H9 (cell line): ENCODE results near the gene ZFP92. TPM values are rescaled to one million over a fixed set of nuclear protein-coding genes. Genes with fewer than 3 reads are reported as not detected.

Experiments used
- DNase-seq: peaks from one replicate; pipeline ENCODE4 v3.0.0-alpha.2; 2017
- H2AFZ ChIP-seq: one replicate; pipeline ENCODE4 v1.6.1; 2013; ENCODE audit warnings: mild to moderate bottlenecking, low read length, control low read depth, moderate library complexity
- H2AK5ac ChIP-seq: 2 replicates; pipeline ENCODE4 v1.6.1; 2013; ENCODE audit warnings: low read length, control low read depth, mixed read lengths; ENCODE audit not compliant: insufficient read length
- H2BK120ac ChIP-seq: one replicate; pipeline ENCODE4 v1.6.1; 2013; ENCODE audit warnings: low read depth, mild to moderate bottlenecking, low read length, control low read depth, inconsistent platforms; ENCODE audit not compliant: poor library complexity, severe bottlenecking
- H2BK12ac ChIP-seq: 2 replicates; pipeline ENCODE4 v1.6.1; 2013; ENCODE audit warnings: low read length, control low read depth, mixed read lengths, low read depth; ENCODE audit not compliant: insufficient read length
- H2BK15ac ChIP-seq: 2 replicates; pipeline ENCODE4 v1.6.1; 2013; ENCODE audit warnings: low read depth, low read length, control low read depth
- H2BK20ac ChIP-seq: one replicate; pipeline ENCODE4 v1.6.1; 2013; ENCODE audit warnings: low read depth, mild to moderate bottlenecking, low read length, control low read depth, inconsistent platforms; ENCODE audit not compliant: poor library complexity, severe bottlenecking
- H2BK5ac ChIP-seq: 2 replicates; pipeline ENCODE4 v1.6.1; 2013; ENCODE audit warnings: low read length, control low read depth, mixed read lengths; ENCODE audit not compliant: insufficient read length
- H3K14ac ChIP-seq: 2 replicates; pipeline ENCODE4 v1.6.1; 2013; ENCODE audit warnings: low read length, control low read depth; ENCODE audit not compliant: insufficient read depth
- H3K18ac ChIP-seq: 2 replicates; pipeline ENCODE4 v1.6.1; 2013; ENCODE audit warnings: low read depth, mild to moderate bottlenecking, mixed read lengths, low read length, control low read depth; ENCODE audit not compliant: insufficient read length
- H3K23ac ChIP-seq: 2 replicates; pipeline ENCODE4 v1.6.1; 2013; ENCODE audit warnings: low read length, control low read depth, mixed read lengths, low read depth; ENCODE audit not compliant: insufficient read length
- H3K23me2 ChIP-seq: 2 replicates; pipeline ENCODE4 v1.6.1; 2013; ENCODE audit warnings: low read depth, mild to moderate bottlenecking, mixed read lengths, low read length, control low read depth; ENCODE audit not compliant: insufficient read length, poor library complexity, severe bottlenecking
- H3K27ac ChIP-seq: 2 replicates; pipeline ENCODE4 v1.5.1; 2013; ENCODE audit warnings: low read length, control low read depth, mixed read lengths, low read depth; ENCODE audit not compliant: insufficient read length
- H3K27me3 ChIP-seq: 2 replicates; pipeline ENCODE4 v1.6.1; 2013; ENCODE audit warnings: low read length, control low read depth, inconsistent platforms; ENCODE audit not compliant: insufficient read depth
- H3K4ac ChIP-seq: 2 replicates; pipeline ENCODE4 v1.6.1; 2013; ENCODE audit warnings: low read depth, mild to moderate bottlenecking, control low read depth, inconsistent platforms, low read length, moderate library complexity
- H3K4me1 ChIP-seq: 2 replicates; pipeline ENCODE4 v1.6.1; 2013; ENCODE audit warnings: low read length, control low read depth, inconsistent platforms; ENCODE audit not compliant: insufficient read depth
- H3K4me2 ChIP-seq: 2 replicates; pipeline ENCODE4 v1.6.1; 2013; ENCODE audit warnings: low read length, control low read depth, mixed read lengths; ENCODE audit not compliant: insufficient read length, insufficient read depth
- H3K56ac ChIP-seq: 2 replicates; pipeline ENCODE4 v1.6.1; 2013; ENCODE audit warnings: low read depth, mild to moderate bottlenecking, mixed read lengths, low read length, control low read depth; ENCODE audit not compliant: insufficient read length
- H3K79me1 ChIP-seq: 2 replicates; pipeline ENCODE4 v1.6.1; 2013; ENCODE audit warnings: low read depth, mild to moderate bottlenecking, moderate library complexity, low read length, control low read depth, inconsistent platforms; ENCODE audit not compliant: insufficient read depth, poor library complexity, severe bottlenecking
- H3K79me2 ChIP-seq: 2 replicates; pipeline ENCODE4 v1.6.1; 2013; ENCODE audit warnings: low read length, control low read depth, inconsistent platforms; ENCODE audit not compliant: insufficient read depth
- H3K9ac ChIP-seq: 2 replicates; pipeline ENCODE4 v1.6.1; 2013; ENCODE audit warnings: low read length, control low read depth, mixed read lengths; ENCODE audit not compliant: insufficient read length; ENCODE audit errors: extremely low read depth
- H3K9me3 ChIP-seq: one replicate; pipeline ENCODE4 v1.6.1; 2013; ENCODE audit warnings: low read depth, low read length, inconsistent platforms; ENCODE audit not compliant: control insufficient read depth
- H3T11ph ChIP-seq: one replicate; pipeline ENCODE4 v1.6.1; 2013; ENCODE audit warnings: mild to moderate bottlenecking, low read length, control low read depth, inconsistent platforms
- H4K20me1 ChIP-seq: one replicate; pipeline ENCODE4 v1.6.1; 2013; ENCODE audit not compliant: control insufficient read depth, insufficient read length, insufficient read depth
- H4K5ac ChIP-seq: 2 replicates; pipeline ENCODE4 v1.6.1; 2013; ENCODE audit warnings: low read depth, mild to moderate bottlenecking, mixed read lengths, low read length, control low read depth; ENCODE audit not compliant: insufficient read length
- H4K8ac ChIP-seq: replicated peaks from 2 replicates; pipeline ENCODE4 v1.6.1; 2013; ENCODE audit warnings: low read length, control low read depth, mixed read lengths, low read depth; ENCODE audit not compliant: insufficient read length
- H4K91ac ChIP-seq: 2 replicates; pipeline ENCODE4 v1.6.1; 2013; ENCODE audit warnings: low read depth, mild to moderate bottlenecking, moderate library complexity, mixed read lengths, low read length, control low read depth; ENCODE audit not compliant: insufficient read length
- H3K27ac Mint-ChIP-seq, 3 experiments: 2 replicates in 2 of 3; 3 replicates in 1 of 3; pipeline ENCODE4 v1.8.0; 2020 to 2021; ENCODE audit warnings: mixed read lengths in 3 of 3, mild to moderate bottlenecking in 1 of 3, moderate library complexity in 1 of 3
- H3K27me3 Mint-ChIP-seq: 2 replicates; pipeline ENCODE4 v1.8.0; 2021; ENCODE audit warnings: low read depth, mild to moderate bottlenecking, moderate library complexity, mixed read lengths
- H3K36me3 Mint-ChIP-seq, 3 experiments: 2 replicates in 2 of 3; 3 replicates in 1 of 3; pipeline ENCODE4 v1.8.0; 2020 to 2021; ENCODE audit warnings: low read depth in 3 of 3, mixed read lengths in 3 of 3; ENCODE audit not compliant: insufficient read depth in 1 of 3
- H3K4me1 Mint-ChIP-seq, 2 experiments: 2 replicates each; pipeline ENCODE4 v1.8.0; 2020; ENCODE audit warnings: mixed read lengths in 2 of 2
- H3K4me3 Mint-ChIP-seq, 2 experiments: 2 replicates in 1 of 2; 3 replicates in 1 of 2; pipeline ENCODE4 v1.8.0; 2020 to 2021; ENCODE audit warnings: mild to moderate bottlenecking in 2 of 2, mixed read lengths in 2 of 2, moderate library complexity in 1 of 2
- H3K9me3 Mint-ChIP-seq, 2 experiments: 2 replicates in 1 of 2; 3 replicates in 1 of 2; pipeline ENCODE4 v1.8.0; 2020; ENCODE audit warnings: mild to moderate bottlenecking in 2 of 2, mixed read lengths in 2 of 2, moderate library complexity in 1 of 2
- WGBS: extraction: QIAGEN DNeasy Blood & Tissue Kit; methylation state at CpG from one replicate; pipeline ENCODE4 v1.1.7; 2013; ENCODE audit warnings: missing lambda C conversion rate, low lambda C conversion rate, mixed read lengths; ENCODE audit not compliant: insufficient read length; ENCODE audit errors: extremely low coverage; 5-methylcytosine and 5-hydroxymethylcytosine counted together
- total RNA-seq: library from RNA; stranded (reverse); gene quantifications from 2 replicates; pipeline ENCODE4 v1.2.1, GENCODE V29; 2021
- TF ChIP-seq, protein P1 (sequence below): fragments of 200-600 bp; sonication (generic); conservative IDR thresholded peaks from 3 replicates; pipeline ENCODE4 v1.8.0; 2021; ENCODE audit warnings: antibody characterized with exemption, mild to moderate bottlenecking

The ZFP92 gene
- total RNA-seq, 1 experiment from 2014 or later: 0.68 TPM

GRCh38 chrX:153417637-153418036 lies 6.4 kb downstream of the ZFP92 start:
- TF ChIP-seq, protein P1, sequence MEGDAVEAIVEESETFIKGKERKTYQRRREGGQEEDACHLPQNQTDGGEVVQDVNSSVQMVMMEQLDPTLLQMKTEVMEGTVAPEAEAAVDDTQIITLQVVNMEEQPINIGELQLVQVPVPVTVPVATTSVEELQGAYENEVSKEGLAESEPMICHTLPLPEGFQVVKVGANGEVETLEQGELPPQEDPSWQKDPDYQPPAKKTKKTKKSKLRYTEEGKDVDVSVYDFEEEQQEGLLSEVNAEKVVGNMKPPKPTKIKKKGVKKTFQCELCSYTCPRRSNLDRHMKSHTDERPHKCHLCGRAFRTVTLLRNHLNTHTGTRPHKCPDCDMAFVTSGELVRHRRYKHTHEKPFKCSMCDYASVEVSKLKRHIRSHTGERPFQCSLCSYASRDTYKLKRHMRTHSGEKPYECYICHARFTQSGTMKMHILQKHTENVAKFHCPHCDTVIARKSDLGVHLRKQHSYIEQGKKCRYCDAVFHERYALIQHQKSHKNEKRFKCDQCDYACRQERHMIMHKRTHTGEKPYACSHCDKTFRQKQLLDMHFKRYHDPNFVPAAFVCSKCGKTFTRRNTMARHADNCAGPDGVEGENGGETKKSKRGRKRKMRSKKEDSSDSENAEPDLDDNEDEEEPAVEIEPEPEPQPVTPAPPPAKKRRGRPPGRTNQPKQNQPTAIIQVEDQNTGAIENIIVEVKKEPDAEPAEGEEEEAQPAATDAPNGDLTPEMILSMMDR: no peak
- Mint-ChIP-seq H3K36me3 (peaks cover 2 to 8% (median 6%) of the 10 kb centered on the region in 3 experiments; a peak in 4 of 7 replicates), H3K4me3 (no peak overlapping the region), H3K27ac (no peak overlapping the region), H3K27me3 (peaks cover 11% of the 10 kb centered on the region), H3K9me3 (peaks cover 71 to 79% of the 10 kb centered on the region in 2 experiments), H3K4me1 (peaks cover 2 to 19% of the 10 kb centered on the region in 2 experiments; a peak in 3 of 4 replicates)
- Histone ChIP-seq H3K4ac (no peak overlapping the region), H2BK5ac (no peak overlapping the region), H3K79me1 (no peaks in the 10 kb centered on the region), H3K27me3 (no peaks in the 10 kb centered on the region), H3K18ac (no peak overlapping the region), H3K79me2 (no peaks in the 10 kb centered on the region), H2BK20ac (no peak overlapping the region), H3K23me2 (no peaks in the 10 kb centered on the region), H2AK5ac (no peak overlapping the region), H3K23ac (no peak overlapping the region), H2AFZ (no peak overlapping the region), H3K56ac (no peak overlapping the region), H2BK15ac (no peak overlapping the region), H3K4me2 (no peak overlapping the region), H3K9ac (no peak overlapping the region), H3T11ph (no peak overlapping the region), H4K8ac (no peak overlapping the region), H3K14ac (no peak overlapping the region), H3K4me1 (no peaks in the 10 kb centered on the region), H2BK12ac (no peak overlapping the region), H4K91ac (no peak overlapping the region), H4K5ac (no peak overlapping the region), H3K9me3 (peaks cover 41% of the 10 kb centered on the region), H4K20me1 (no peaks in the 10 kb centered on the region), H2BK120ac (no peak overlapping the region), H3K27ac (no peak overlapping the region)
- DNase-seq: no peak
- no CpG with 5 or more reads among the region's 8 CpGs for WGBS
